DMS53 treated with DMSO at 0.1 percent for 48 hours (cell line): ENCODE results near the gene HMGCS2.
"Not testable (repeated sequence)": the region's sequence is repeated elsewhere in the genome, so short reads cannot be mapped to it uniquely, and the experiment has no call there.

ENCODE experiments used
- DNase-seq: peaks from one replicate; lab custom pipeline; 2025; ENCODE audit not compliant: unreplicated experiment; lab: John Stamatoyannopoulos, UW

HMGCS2 gene

GRCh38 chr1:119732465-119733168 lies 36.1 kb downstream of the HMGCS2 start:
- DNase-seq = no peak

GRCh38 chr1:119731741-119732430 lies 36.8 kb downstream of the HMGCS2 start:
- DNase-seq = no peak

GRCh38 chr1:119731060-119731459 lies 37.6 kb downstream of the HMGCS2 start:
- no peak for DNase-seq

GRCh38 chr1:119729044-119729443 lies 39.7 kb downstream of the HMGCS2 start:
- DNase-seq = no peak

GRCh38 chr1:119727991-119728390 lies 40.7 kb downstream of the HMGCS2 start:
- no peak for DNase-seq

- no peak for DNase-seq
Measured at GRCh38 chr1:119725626-119726025, 43.1 kb downstream of the HMGCS2 start.

- no peak for DNase-seq
Measured at GRCh38 chr1:119724611-119725218, 44.0 kb downstream of the HMGCS2 start.

GRCh38 chr1:119721896-119722295 lies 46.8 kb downstream of the HMGCS2 start:
- DNase-seq = no peak

- DNase-seq = no peak
Measured at GRCh38 chr1:119720866-119721440, 47.8 kb downstream of the HMGCS2 start.

- no peak for DNase-seq
Measured at GRCh38 chr1:119718972-119719371, 49.7 kb downstream of the HMGCS2 start.

GRCh38 chr1:119718409-119718808 lies 50.3 kb downstream of the HMGCS2 start:
- no peak for DNase-seq

GRCh38 chr1:119715542-119715941 lies 53.2 kb downstream of the HMGCS2 start:
- no peak for DNase-seq

- DNase-seq = no peak
Measured at GRCh38 chr1:119714583-119714982, 54.1 kb downstream of the HMGCS2 start.

- DNase-seq = no peak
Measured at GRCh38 chr1:119713749-119714456, 54.8 kb downstream of the HMGCS2 start.

GRCh38 chr1:119713039-119713748 lies 55.5 kb downstream of the HMGCS2 start:
- no peak for DNase-seq

GRCh38 chr1:119712342-119713038 lies 56.2 kb downstream of the HMGCS2 start:
- DNase-seq = peak; percentile 26

- peak; percentile 9 for DNase-seq
Measured at GRCh38 chr1:119711804-119712341, 56.8 kb downstream of the HMGCS2 start, which contains the start of gene PHGDH. PHGDH (plus strand) TSS chr1:119711934; CDS start chr1:119712023, 89 bp downstream.

GRCh38 chr1:119711356-119711803 lies 57.3 kb downstream of the HMGCS2 start:
- not testable (repeated sequence) for DNase-seq

- not testable (repeated sequence) for DNase-seq
Measured at GRCh38 chr1:119706599-119706998, 62.1 kb downstream of the HMGCS2 start.
